Body of pancreas (tissue), 4 donors: Measurements from ENCODE around the gene GIPC2. TPM values are rescaled to one million over a fixed set of nuclear protein-coding genes. Genes with fewer than 3 reads are reported as not detected.
A peak's percentile ranks its signal among the peaks of the same experiment; 100 is the strongest.

Experiments used
- ATAC-seq: fragments of 150-250 bp; one replicate; pipeline ENCODE4 v1.9.1; 2016
- DNase-seq, 4 donors: peaks; one replicate each; pipeline ENCODE4 v3.0.0-alpha.2; 2019
- H3K27ac ChIP-seq, 4 donors: fragments of 200-600 bp; sonication (generic); 1 replicate in 3 of 4; 2 replicates in 1 of 4; pipeline versions ENCODE4 v1.5.1 to v1.6.1; 2016 to 2019; ENCODE audit warnings: mild to moderate bottlenecking in 1 of 4, mixed read lengths in 1 of 4, moderate library complexity in 1 of 4
- H3K27me3 ChIP-seq, 2 donors: fragments of 200-600 bp; sonication (generic); one replicate each; pipeline ENCODE4 v1.6.0; 2016; ENCODE audit warnings: mild to moderate bottlenecking in 1 of 2
- H3K36me3 ChIP-seq, 2 donors: fragments of 200-600 bp; sonication (generic); replicated peaks in 1 of 2; 2 replicates each; pipeline ENCODE4 v1.5.1; 2016; ENCODE audit warnings: low read depth in 2 of 2; ENCODE audit not compliant: insufficient read depth in 1 of 2
- H3K4me1 ChIP-seq: fragments of 200-600 bp; sonication (generic); one replicate; pipeline ENCODE4 v1.6.0; 2016
- H3K4me3 ChIP-seq, 2 donors: fragments of 200-600 bp; sonication (generic); 1 replicate in 1 of 2; 2 replicates in 1 of 2; pipeline ENCODE4 v1.5.1; 2016 to 2019
- H3K9me3 ChIP-seq, 3 donors: fragments of 200-600 bp; sonication (generic); 1 replicate in 2 of 3; 2 replicates in 1 of 3; pipeline ENCODE4 v1.5.1; 2016
- CTCF ChIP-seq, 7 experiments: fragments of 450-650 bp in 4 of 7; fragments of 200-600 bp in 3 of 7; sonication (generic) in 3 of 7; IDR thresholded peaks; one replicate each; pipeline ENCODE4 v1.5.1; 2016 to 2019; ENCODE audit warnings: antibody characterized with exemption in 7 of 7
- POLR2A ChIP-seq, 3 donors: fragments of 450-650 bp; IDR thresholded peaks; one replicate each; pipeline ENCODE4 v1.6.1; 2016; ENCODE audit warnings: antibody characterized with exemption in 3 of 3, mild to moderate bottlenecking in 2 of 3
- WGBS, 2 donors: methylation state at CpG; one replicate each; pipeline ENCODE4 v1.1.5; 2017; 5-methylcytosine and 5-hydroxymethylcytosine counted together
- intact Hi-C: fragments of 100-400 bp; cut with DNase I; formaldehyde crosslinking; loops from one replicate; pipeline ENCODE4 v1.15.1; 2023
- total RNA-seq, 2 donors: library from RNA; depleted of rRNA; stranded (reverse); fragments of >200 nt; gene quantifications; one replicate each; pipeline ENCODE4 v1.1.0, GENCODE V29; 2016

Gene GIPC2
- total RNA-seq, 2 donors from 2014 or later: 19.2 to 20.1 TPM

- DNase-seq: no peak
- TF ChIP-seq CTCF (IDR thresholded peaks at IDR 0.05) (no peak), POLR2A (IDR thresholded peaks at IDR 0.05) (no peak)
- intact Hi-C loops: no loop called here
- no peaks in the 10 kb centered on the region for H3K36me3 ChIP-seq
- H3K4me3 ChIP-seq: peak overlapping the region in 1 of 2 donors; percentile 48
- H3K9me3 ChIP-seq: no peaks in the 10 kb centered on the region
- peaks cover 42% of the 10 kb centered on the region for H3K4me1 ChIP-seq
- H3K27me3 ChIP-seq: no peaks in the 10 kb centered on the region
- peak overlapping the region; percentile 13 to 93 (median 86) for H3K27ac ChIP-seq
- ATAC-seq: no peak
Observed at GRCh38 chr1:78006521-78006920, 39.2 kb upstream of the GIPC2 start.

- 42 to 44% methylated on average over 4 of the region's 4 CpGs for WGBS, 2 donors
- H3K4me3 ChIP-seq: peak overlapping the region in 1 of 2 donors; percentile 48
- peak overlapping the region in 3 of 4 donors; percentile 84 to 93 (median 88) for H3K27ac ChIP-seq
- TF ChIP-seq POLR2A (IDR thresholded peaks at IDR 0.05): peak in 1 of 3 donors; percentile 8
- no peak for TF ChIP-seq CTCF (IDR thresholded peaks at IDR 0.05)
- H3K27me3 ChIP-seq: no peaks in the 10 kb centered on the region
- DNase-seq (no peak), ATAC-seq (no peak)
- H3K4me1 ChIP-seq: peaks cover 40% of the 10 kb centered on the region
- no peaks in the 10 kb centered on the region for H3K9me3 ChIP-seq
- no peaks in the 10 kb centered on the region for H3K36me3 ChIP-seq
- intact Hi-C loops: no loop called here
Observed at GRCh38 chr1:78007677-78008341, 38.0 kb upstream of the GIPC2 start.

GRCh38 chr1:78009276-78009675 is 36.5 kb upstream of the GIPC2 start:
- DNase-seq (no peak), ATAC-seq (no peak)
- Histone ChIP-seq H3K9me3 (no peaks in the 10 kb centered on the region), H3K27ac (peak overlapping the region in 2 of 4 donors; percentile 70 to 84), H3K36me3 (peaks cover 0 to 4% of the 10 kb centered on the region in 2 donors), H3K27me3 (no peaks in the 10 kb centered on the region), H3K4me1 (peaks cover 40% of the 10 kb centered on the region), H3K4me3 (peak overlapping the region in 1 of 2 donors; percentile 12)
- WGBS, 2 donors: 32 to 33% methylated on average over 3 of the region's 3 CpGs
- intact Hi-C loops: no loop called here
- no peak for TF ChIP-seq POLR2A (IDR thresholded peaks at IDR 0.05)
- no peak for TF ChIP-seq CTCF (IDR thresholded peaks at IDR 0.05)

- 27 to 29% methylated on average over 3 of the region's 3 CpGs for WGBS, 2 donors
- Histone ChIP-seq H3K27me3 (no peaks in the 10 kb centered on the region), H3K4me1 (peaks cover 45% of the 10 kb centered on the region), H3K36me3 (peaks cover 0 to 4% of the 10 kb centered on the region in 2 donors), H3K4me3 (no peak overlapping the region), H3K27ac (peak overlapping the region in 3 of 4 donors; percentile 9 to 84 (median 70)), H3K9me3 (no peaks in the 10 kb centered on the region)
- intact Hi-C loops: no loop called here
- DNase-seq (no peak), ATAC-seq (no peak)
- peak in 1 of 3 donors; percentile 18 for TF ChIP-seq POLR2A (IDR thresholded peaks at IDR 0.05)
- no peak for TF ChIP-seq CTCF (IDR thresholded peaks at IDR 0.05)
Observed at GRCh38 chr1:78009836-78010235, 35.9 kb upstream of the GIPC2 start.

GRCh38 chr1:78011050-78011449 is 34.7 kb upstream of the GIPC2 start:
- H3K27me3 ChIP-seq: no peaks in the 10 kb centered on the region
- intact Hi-C loops: no loop called here
- DNase-seq (no peak), ATAC-seq (no peak)
- TF ChIP-seq POLR2A (IDR thresholded peaks at IDR 0.05) (no peak), CTCF (IDR thresholded peaks at IDR 0.05) (no peak)
- WGBS, 2 donors: 27 to 29% methylated on average over 2 of the region's 2 CpGs
- H3K4me3 ChIP-seq: no peak overlapping the region
- H3K4me1 ChIP-seq: peaks cover 50% of the 10 kb centered on the region
- peak overlapping the region in 2 of 4 donors; percentile 7 to 84 for H3K27ac ChIP-seq
- peaks cover 0 to 4% of the 10 kb centered on the region in 2 donors for H3K36me3 ChIP-seq
- no peaks in the 10 kb centered on the region for H3K9me3 ChIP-seq
